H9 (cell line): ENCODE data around the gene ITPKB. TPM values are rescaled to one million over a fixed set of nuclear protein-coding genes. Genes with fewer than 3 reads are reported as not detected.

Experiments used
- DNase-seq: peaks from one replicate; pipeline ENCODE4 v3.0.0-alpha.2; 2017
- H2AFZ ChIP-seq: one replicate; pipeline ENCODE4 v1.6.1; 2013; ENCODE audit warnings: mild to moderate bottlenecking, low read length, control low read depth, moderate library complexity
- H2AK5ac ChIP-seq: 2 replicates; pipeline ENCODE4 v1.6.1; 2013; ENCODE audit warnings: low read length, control low read depth, mixed read lengths; ENCODE audit not compliant: insufficient read length
- H2BK120ac ChIP-seq: one replicate; pipeline ENCODE4 v1.6.1; 2013; ENCODE audit warnings: low read depth, mild to moderate bottlenecking, low read length, control low read depth, inconsistent platforms; ENCODE audit not compliant: poor library complexity, severe bottlenecking
- H2BK12ac ChIP-seq: 2 replicates; pipeline ENCODE4 v1.6.1; 2013; ENCODE audit warnings: low read length, control low read depth, mixed read lengths, low read depth; ENCODE audit not compliant: insufficient read length
- H2BK15ac ChIP-seq: 2 replicates; pipeline ENCODE4 v1.6.1; 2013; ENCODE audit warnings: low read depth, low read length, control low read depth
- H2BK20ac ChIP-seq: one replicate; pipeline ENCODE4 v1.6.1; 2013; ENCODE audit warnings: low read depth, mild to moderate bottlenecking, low read length, control low read depth, inconsistent platforms; ENCODE audit not compliant: poor library complexity, severe bottlenecking
- H2BK5ac ChIP-seq: 2 replicates; pipeline ENCODE4 v1.6.1; 2013; ENCODE audit warnings: low read length, control low read depth, mixed read lengths; ENCODE audit not compliant: insufficient read length
- H3K14ac ChIP-seq: 2 replicates; pipeline ENCODE4 v1.6.1; 2013; ENCODE audit warnings: low read length, control low read depth; ENCODE audit not compliant: insufficient read depth
- H3K18ac ChIP-seq: 2 replicates; pipeline ENCODE4 v1.6.1; 2013; ENCODE audit warnings: low read depth, mild to moderate bottlenecking, mixed read lengths, low read length, control low read depth; ENCODE audit not compliant: insufficient read length
- H3K23ac ChIP-seq: 2 replicates; pipeline ENCODE4 v1.6.1; 2013; ENCODE audit warnings: low read length, control low read depth, mixed read lengths, low read depth; ENCODE audit not compliant: insufficient read length
- H3K23me2 ChIP-seq: 2 replicates; pipeline ENCODE4 v1.6.1; 2013; ENCODE audit warnings: low read depth, mild to moderate bottlenecking, mixed read lengths, low read length, control low read depth; ENCODE audit not compliant: insufficient read length, poor library complexity, severe bottlenecking
- H3K27ac ChIP-seq: 2 replicates; pipeline ENCODE4 v1.5.1; 2013; ENCODE audit warnings: low read length, control low read depth, mixed read lengths, low read depth; ENCODE audit not compliant: insufficient read length
- H3K27me3 ChIP-seq: 2 replicates; pipeline ENCODE4 v1.6.1; 2013; ENCODE audit warnings: low read length, control low read depth, inconsistent platforms; ENCODE audit not compliant: insufficient read depth
- H3K4ac ChIP-seq: 2 replicates; pipeline ENCODE4 v1.6.1; 2013; ENCODE audit warnings: low read depth, mild to moderate bottlenecking, control low read depth, inconsistent platforms, low read length, moderate library complexity
- H3K4me1 ChIP-seq: 2 replicates; pipeline ENCODE4 v1.6.1; 2013; ENCODE audit warnings: low read length, control low read depth, inconsistent platforms; ENCODE audit not compliant: insufficient read depth
- H3K4me2 ChIP-seq: 2 replicates; pipeline ENCODE4 v1.6.1; 2013; ENCODE audit warnings: low read length, control low read depth, mixed read lengths; ENCODE audit not compliant: insufficient read length, insufficient read depth
- H3K56ac ChIP-seq: 2 replicates; pipeline ENCODE4 v1.6.1; 2013; ENCODE audit warnings: low read depth, mild to moderate bottlenecking, mixed read lengths, low read length, control low read depth; ENCODE audit not compliant: insufficient read length
- H3K79me1 ChIP-seq: 2 replicates; pipeline ENCODE4 v1.6.1; 2013; ENCODE audit warnings: low read depth, mild to moderate bottlenecking, moderate library complexity, low read length, control low read depth, inconsistent platforms; ENCODE audit not compliant: insufficient read depth, poor library complexity, severe bottlenecking
- H3K79me2 ChIP-seq: 2 replicates; pipeline ENCODE4 v1.6.1; 2013; ENCODE audit warnings: low read length, control low read depth, inconsistent platforms; ENCODE audit not compliant: insufficient read depth
- H3K9ac ChIP-seq: 2 replicates; pipeline ENCODE4 v1.6.1; 2013; ENCODE audit warnings: low read length, control low read depth, mixed read lengths; ENCODE audit not compliant: insufficient read length; ENCODE audit errors: extremely low read depth
- H3K9me3 ChIP-seq: one replicate; pipeline ENCODE4 v1.6.1; 2013; ENCODE audit warnings: low read depth, low read length, inconsistent platforms; ENCODE audit not compliant: control insufficient read depth
- H3T11ph ChIP-seq: one replicate; pipeline ENCODE4 v1.6.1; 2013; ENCODE audit warnings: mild to moderate bottlenecking, low read length, control low read depth, inconsistent platforms
- H4K20me1 ChIP-seq: one replicate; pipeline ENCODE4 v1.6.1; 2013; ENCODE audit not compliant: control insufficient read depth, insufficient read length, insufficient read depth
- H4K5ac ChIP-seq: 2 replicates; pipeline ENCODE4 v1.6.1; 2013; ENCODE audit warnings: low read depth, mild to moderate bottlenecking, mixed read lengths, low read length, control low read depth; ENCODE audit not compliant: insufficient read length
- H4K8ac ChIP-seq: replicated peaks from 2 replicates; pipeline ENCODE4 v1.6.1; 2013; ENCODE audit warnings: low read length, control low read depth, mixed read lengths, low read depth; ENCODE audit not compliant: insufficient read length
- H4K91ac ChIP-seq: 2 replicates; pipeline ENCODE4 v1.6.1; 2013; ENCODE audit warnings: low read depth, mild to moderate bottlenecking, moderate library complexity, mixed read lengths, low read length, control low read depth; ENCODE audit not compliant: insufficient read length
- H3K27ac Mint-ChIP-seq, 3 experiments: 2 replicates in 2 of 3; 3 replicates in 1 of 3; pipeline ENCODE4 v1.8.0; 2020 to 2021; ENCODE audit warnings: mixed read lengths in 3 of 3, mild to moderate bottlenecking in 1 of 3, moderate library complexity in 1 of 3
- H3K27me3 Mint-ChIP-seq: 2 replicates; pipeline ENCODE4 v1.8.0; 2021; ENCODE audit warnings: low read depth, mild to moderate bottlenecking, moderate library complexity, mixed read lengths
- H3K36me3 Mint-ChIP-seq, 3 experiments: 2 replicates in 2 of 3; 3 replicates in 1 of 3; pipeline ENCODE4 v1.8.0; 2020 to 2021; ENCODE audit warnings: low read depth in 3 of 3, mixed read lengths in 3 of 3; ENCODE audit not compliant: insufficient read depth in 1 of 3
- H3K4me1 Mint-ChIP-seq, 2 experiments: 2 replicates each; pipeline ENCODE4 v1.8.0; 2020; ENCODE audit warnings: mixed read lengths in 2 of 2
- H3K4me3 Mint-ChIP-seq, 2 experiments: 2 replicates in 1 of 2; 3 replicates in 1 of 2; pipeline ENCODE4 v1.8.0; 2020 to 2021; ENCODE audit warnings: mild to moderate bottlenecking in 2 of 2, mixed read lengths in 2 of 2, moderate library complexity in 1 of 2
- H3K9me3 Mint-ChIP-seq, 2 experiments: 2 replicates in 1 of 2; 3 replicates in 1 of 2; pipeline ENCODE4 v1.8.0; 2020; ENCODE audit warnings: mild to moderate bottlenecking in 2 of 2, mixed read lengths in 2 of 2, moderate library complexity in 1 of 2
- CTCF ChIP-seq: fragments of 200-600 bp; sonication (generic); conservative IDR thresholded peaks from 3 replicates; pipeline ENCODE4 v1.8.0; 2021; ENCODE audit warnings: antibody characterized with exemption, mild to moderate bottlenecking
- WGBS: extraction: QIAGEN DNeasy Blood & Tissue Kit; methylation state at CpG from one replicate; pipeline ENCODE4 v1.1.7; 2013; ENCODE audit warnings: missing lambda C conversion rate, low lambda C conversion rate, mixed read lengths; ENCODE audit not compliant: insufficient read length; ENCODE audit errors: extremely low coverage; 5-methylcytosine and 5-hydroxymethylcytosine counted together
- total RNA-seq: library from RNA; stranded (reverse); gene quantifications from 2 replicates; pipeline ENCODE4 v1.2.1, GENCODE V29; 2021

ITPKB gene
- total RNA-seq, 1 experiment from 2014 or later: 3.8 TPM

GRCh38 chr1:226634166-226634588, 104.9 kb downstream of the ITPKB start:
- Histone ChIP-seq H4K8ac (no peak overlapping the region), H3K4me2 (no peak overlapping the region), H3K56ac (no peak overlapping the region), H3K9me3 (no peaks in the 10 kb centered on the region), H3K23ac (no peak overlapping the region), H3K9ac (no peak overlapping the region), H2BK20ac (no peak overlapping the region), H3K4me1 (no peaks in the 10 kb centered on the region), H4K5ac (no peak overlapping the region), H3K79me2 (no peaks in the 10 kb centered on the region), H2BK120ac (no peak overlapping the region), H3K23me2 (no peaks in the 10 kb centered on the region), H4K20me1 (no peaks in the 10 kb centered on the region), H2BK12ac (no peak overlapping the region), H3K4ac (no peak overlapping the region), H2BK5ac (no peak overlapping the region), H3K27me3 (no peaks in the 10 kb centered on the region), H3K27ac (no peak overlapping the region), H2BK15ac (no peak overlapping the region), H3T11ph (no peak overlapping the region), H3K18ac (no peak overlapping the region), H2AFZ (no peak overlapping the region), H3K14ac (no peak overlapping the region), H2AK5ac (no peak overlapping the region), H4K91ac (no peak overlapping the region), H3K79me1 (no peaks in the 10 kb centered on the region)
- no CpG with 5 or more reads among the region's 6 CpGs for WGBS
- DNase-seq: peak; percentile 82
- Mint-ChIP-seq H3K4me3 (no peak overlapping the region), H3K9me3 (no peaks in the 10 kb centered on the region), H3K27me3 (peaks cover 2% of the 10 kb centered on the region; the same call in 1 of the 2 replicates), H3K4me1 (peaks cover 15 to 21% of the 10 kb centered on the region in 2 experiments), H3K27ac (no peak overlapping the region), H3K36me3 (peaks cover 0 to 4% (median 2%) of the 10 kb centered on the region in 3 experiments; a peak in 2 of 7 replicates)
- TF ChIP-seq CTCF: peak; percentile 99
